ENCODE measurements around the gene PRL.

PRL gene

GRCh38 chr6:22239261-22239921 is 57.4 kb downstream of the PRL start:
- H3K4me3 ChIP-seq (ENCODE audit: low read length), result no peak overlapping the region
- no peak for TF ChIP-seq CTCF (IDR thresholded peaks at IDR 0.05; ENCODE audit: insufficient read depth, low read depth, low read length, missing control alignments)
- DNase-seq (ENCODE audit: low read depth), result no peak

GRCh38 chr6:22238861-22239260 is 58.0 kb downstream of the PRL start:
- no peak for DNase-seq (ENCODE audit: low read depth)
- H3K4me3 ChIP-seq (ENCODE audit: low read length), result no peak overlapping the region
- no peak for TF ChIP-seq CTCF (IDR thresholded peaks at IDR 0.05; ENCODE audit: insufficient read depth, low read depth, low read length, missing control alignments)

GRCh38 chr6:22237526-22237925 is 59.3 kb downstream of the PRL start:
- no peak for TF ChIP-seq CTCF (IDR thresholded peaks at IDR 0.05; ENCODE audit: insufficient read depth, low read depth, low read length, missing control alignments)
- peak; percentile 26 for DNase-seq (ENCODE audit: low read depth)
- no peak overlapping the region for H3K4me3 ChIP-seq (ENCODE audit: low read length)
